ENCODE measurements around the gene SFTA2. TPM values are rescaled to one million over a fixed set of nuclear protein-coding genes. Genes with fewer than 3 reads are reported as not detected.
"Not testable (repeated sequence)": the region's sequence is repeated elsewhere in the genome, so short reads cannot be mapped to it uniquely, and the experiment has no call there.

SFTA2 gene
- polyA plus RNA-seq, 3 donors = not detected

DNA sequence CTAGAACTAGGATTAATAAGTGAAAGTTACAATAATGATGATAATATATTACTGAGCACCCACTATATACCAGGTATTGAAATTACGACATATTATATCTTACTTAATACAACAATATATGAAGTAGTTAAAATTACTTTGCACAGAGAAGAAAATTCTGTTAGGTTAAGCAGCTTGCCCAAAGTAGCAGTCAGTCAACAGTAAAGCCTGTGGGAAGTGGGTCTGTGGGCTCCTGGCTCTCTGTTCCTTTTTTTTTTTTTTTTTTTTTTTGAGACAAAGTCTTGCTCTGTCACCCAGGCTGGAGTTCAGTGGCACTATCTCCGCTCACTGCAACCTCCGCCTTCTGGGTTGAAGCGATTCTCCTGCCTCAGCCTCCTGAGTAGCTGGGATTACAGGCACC, 28.7 kb downstream of the SFTA2 start:
- H3K4me3 Mint-ChIP-seq = no peak overlapping the region
- Histone ChIP-seq H2AFZ (ENCODE audit: insufficient read depth, low read depth, low read length, poor library complexity, severe bottlenecking) (no peak overlapping the region), H3K36me3 (replicated peaks in 1 of 2; ENCODE audit: control insufficient read depth in 1 of 2, insufficient read depth in 2 of 2, low read length in 2 of 2) (no peaks in the 10 kb centered on the region), H3K27ac (ENCODE audit: low read depth in 1 of 2, low read length in 2 of 2) (no peak overlapping the region), H3K79me2 (ENCODE audit: insufficient read depth, low read length) (peaks cover 2% of the 10 kb centered on the region), H3K4me1 (ENCODE audit: control insufficient read depth in 1 of 2, insufficient read depth in 2 of 2, low read length in 2 of 2) (peaks cover 6 to 7% of the 10 kb centered on the region in 2 donors), H3K9me3 (replicated peaks in 1 of 2; ENCODE audit: control insufficient read depth in 1 of 2, insufficient read depth in 1 of 2, low read length in 2 of 2) (no peaks in the 10 kb centered on the region), H3K4me3 (replicated peaks in 1 of 3; ENCODE audit: low read depth in 2 of 3, low read length in 3 of 3) (no peak overlapping the region), H3K27me3 (ENCODE audit: control insufficient read depth in 2 of 2, insufficient read depth in 2 of 2, low read length in 2 of 2) (no peaks in the 10 kb centered on the region), H3K9ac (ENCODE audit: insufficient read depth, low read length, poor library complexity, severe bottlenecking) (no peak overlapping the region), H3K4me2 (replicated peaks; ENCODE audit: extremely low read depth, low read length, poor library complexity, severe bottlenecking) (no peak overlapping the region), H4K20me1 (ENCODE audit: insufficient read depth, low read length) (no peaks in the 10 kb centered on the region)
- peaks cover 0 to 3% (median 2%) of the 10 kb centered on the region in 3 donors for H3K27me3 Mint-ChIP-seq (ENCODE audit: low read depth in 3 of 3)
- H3K27ac Mint-ChIP-seq = no peak overlapping the region
- no CpG with 5 or more reads among the region's 4 CpGs for WGBS (ENCODE audit: insufficient coverage)
- peaks cover 0 to 2% of the 10 kb centered on the region in 2 donors for H3K36me3 Mint-ChIP-seq
- TF ChIP-seq, protein P1, sequence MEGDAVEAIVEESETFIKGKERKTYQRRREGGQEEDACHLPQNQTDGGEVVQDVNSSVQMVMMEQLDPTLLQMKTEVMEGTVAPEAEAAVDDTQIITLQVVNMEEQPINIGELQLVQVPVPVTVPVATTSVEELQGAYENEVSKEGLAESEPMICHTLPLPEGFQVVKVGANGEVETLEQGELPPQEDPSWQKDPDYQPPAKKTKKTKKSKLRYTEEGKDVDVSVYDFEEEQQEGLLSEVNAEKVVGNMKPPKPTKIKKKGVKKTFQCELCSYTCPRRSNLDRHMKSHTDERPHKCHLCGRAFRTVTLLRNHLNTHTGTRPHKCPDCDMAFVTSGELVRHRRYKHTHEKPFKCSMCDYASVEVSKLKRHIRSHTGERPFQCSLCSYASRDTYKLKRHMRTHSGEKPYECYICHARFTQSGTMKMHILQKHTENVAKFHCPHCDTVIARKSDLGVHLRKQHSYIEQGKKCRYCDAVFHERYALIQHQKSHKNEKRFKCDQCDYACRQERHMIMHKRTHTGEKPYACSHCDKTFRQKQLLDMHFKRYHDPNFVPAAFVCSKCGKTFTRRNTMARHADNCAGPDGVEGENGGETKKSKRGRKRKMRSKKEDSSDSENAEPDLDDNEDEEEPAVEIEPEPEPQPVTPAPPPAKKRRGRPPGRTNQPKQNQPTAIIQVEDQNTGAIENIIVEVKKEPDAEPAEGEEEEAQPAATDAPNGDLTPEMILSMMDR (IDR thresholded peaks at IDR 0.05) = no peak
- H3K9me3 Mint-ChIP-seq = no peaks in the 10 kb centered on the region
- intact Hi-C loops (cut with micrococcal nuclease) = no loop called here
- no peak for DNase-seq
- peaks cover 8% of the 10 kb centered on the region for H3K4me1 Mint-ChIP-seq

DNA sequence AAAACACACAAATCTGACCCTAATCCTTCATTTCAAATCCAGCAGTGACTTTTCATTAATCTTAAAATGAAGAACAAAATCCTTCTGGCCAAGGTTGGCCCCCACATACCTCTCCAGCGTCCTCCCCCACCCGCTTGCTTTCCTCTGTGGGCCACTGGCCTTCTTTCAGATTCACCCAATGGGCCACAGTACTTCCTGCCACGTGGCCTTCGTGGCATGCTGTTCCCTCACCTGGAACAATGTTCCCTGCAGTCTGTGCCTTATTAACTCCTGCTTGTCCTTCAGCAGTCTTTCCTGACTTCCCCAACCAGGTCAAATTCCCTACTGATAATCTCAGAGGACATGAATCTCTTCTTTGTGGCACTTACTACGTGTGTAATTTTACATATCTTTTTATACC, 29.3 kb downstream of the SFTA2 start:
- no peaks in the 10 kb centered on the region for H3K36me3 ChIP-seq (replicated peaks in 1 of 2; ENCODE audit: control insufficient read depth in 1 of 2, insufficient read depth in 2 of 2, low read length in 2 of 2)
- peak overlapping the region in 1 of 7 donors; percentile 4 for H3K27ac Mint-ChIP-seq
- no peak overlapping the region for H3K4me2 ChIP-seq (replicated peaks; ENCODE audit: extremely low read depth, low read length, poor library complexity, severe bottlenecking)
- H3K79me2 ChIP-seq (ENCODE audit: insufficient read depth, low read length) = no peaks in the 10 kb centered on the region
- 49% methylated on average over 4 of the region's 5 CpGs for WGBS (ENCODE audit: insufficient coverage)
- peaks cover 0 to 2% of the 10 kb centered on the region in 2 donors for H3K36me3 Mint-ChIP-seq
- no peak for DNase-seq
- no peak overlapping the region for H3K4me3 ChIP-seq (replicated peaks in 1 of 3; ENCODE audit: low read depth in 2 of 3, low read length in 3 of 3)
- no peak overlapping the region for H2AFZ ChIP-seq (ENCODE audit: insufficient read depth, low read depth, low read length, poor library complexity, severe bottlenecking)
- peaks cover 5% of the 10 kb centered on the region for H3K4me1 Mint-ChIP-seq
- no peak overlapping the region for H3K4me3 Mint-ChIP-seq
- no peak overlapping the region for H3K27ac ChIP-seq (ENCODE audit: low read depth in 1 of 2, low read length in 2 of 2)
- H3K27me3 Mint-ChIP-seq (ENCODE audit: low read depth in 3 of 3) = peaks cover 0 to 5% (median 2%) of the 10 kb centered on the region in 3 donors
- H3K9me3 Mint-ChIP-seq = no peaks in the 10 kb centered on the region
- TF ChIP-seq, protein P1 (IDR thresholded peaks at IDR 0.05) = no peak
- H3K9me3 ChIP-seq (replicated peaks in 1 of 2; ENCODE audit: control insufficient read depth in 1 of 2, insufficient read depth in 1 of 2, low read length in 2 of 2) = no peaks in the 10 kb centered on the region
- peaks cover 5% of the 10 kb centered on the region in 2 donors for H3K4me1 ChIP-seq (ENCODE audit: control insufficient read depth in 1 of 2, insufficient read depth in 2 of 2, low read length in 2 of 2)
- intact Hi-C loops (cut with micrococcal nuclease) = no loop called here
- no peak overlapping the region for H3K9ac ChIP-seq (ENCODE audit: insufficient read depth, low read length, poor library complexity, severe bottlenecking)
- no peaks in the 10 kb centered on the region for H4K20me1 ChIP-seq (ENCODE audit: insufficient read depth, low read length)
- H3K27me3 ChIP-seq (ENCODE audit: control insufficient read depth in 2 of 2, insufficient read depth in 2 of 2, low read length in 2 of 2) = no peaks in the 10 kb centered on the region

DNA sequence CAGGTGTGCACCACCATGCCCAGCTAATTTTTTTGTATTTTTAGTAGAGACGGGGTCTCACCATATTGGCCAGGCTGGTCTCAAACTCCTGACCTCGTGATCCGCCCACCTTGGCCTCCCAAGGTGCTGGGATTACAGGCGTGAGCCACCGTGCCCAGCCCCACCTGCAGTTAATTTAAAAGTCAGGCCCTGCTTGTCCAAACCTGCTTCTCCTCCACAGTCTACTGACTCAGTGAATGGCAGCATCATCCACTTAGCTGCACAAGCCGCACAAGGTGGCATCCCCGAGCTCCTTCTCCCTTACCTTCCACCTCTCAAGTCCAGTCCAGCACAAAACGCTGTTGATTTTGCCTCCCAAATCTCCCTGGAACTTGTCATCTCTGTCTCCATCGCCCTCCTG, 29.8 kb downstream of the SFTA2 start:
- H3K4me2 ChIP-seq (replicated peaks; ENCODE audit: extremely low read depth, low read length, poor library complexity, severe bottlenecking); H3K9ac ChIP-seq (ENCODE audit: insufficient read depth, low read length, poor library complexity, severe bottlenecking); H3K27me3 Mint-ChIP-seq (ENCODE audit: low read depth in 3 of 3); H3K79me2 ChIP-seq (ENCODE audit: insufficient read depth, low read length); H3K27ac Mint-ChIP-seq; H3K4me3 ChIP-seq (replicated peaks in 1 of 3; ENCODE audit: low read depth in 2 of 3, low read length in 3 of 3); H3K4me1 ChIP-seq (ENCODE audit: control insufficient read depth in 1 of 2, insufficient read depth in 2 of 2, low read length in 2 of 2); DNase-seq; intact Hi-C loops (cut with micrococcal nuclease); H4K20me1 ChIP-seq (ENCODE audit: insufficient read depth, low read length); H3K9me3 ChIP-seq (replicated peaks in 1 of 2; ENCODE audit: control insufficient read depth in 1 of 2, insufficient read depth in 1 of 2, low read length in 2 of 2); H2AFZ ChIP-seq (ENCODE audit: insufficient read depth, low read depth, low read length, poor library complexity, severe bottlenecking); H3K36me3 Mint-ChIP-seq; H3K4me3 Mint-ChIP-seq; H3K27me3 ChIP-seq (ENCODE audit: control insufficient read depth in 2 of 2, insufficient read depth in 2 of 2, low read length in 2 of 2); H3K36me3 ChIP-seq (replicated peaks in 1 of 2; ENCODE audit: control insufficient read depth in 1 of 2, insufficient read depth in 2 of 2, low read length in 2 of 2); H3K4me1 Mint-ChIP-seq; H3K9me3 Mint-ChIP-seq; H3K27ac ChIP-seq (ENCODE audit: low read depth in 1 of 2, low read length in 2 of 2): not testable (repeated sequence)
- 94% methylated on average over 8 of the region's 9 CpGs for WGBS (ENCODE audit: insufficient coverage)
